H1 (cell line): ENCODE results near the gene TAAR9. TPM values are rescaled to one million over a fixed set of nuclear protein-coding genes. Genes with fewer than 3 reads are reported as not detected.

ENCODE experiments used
- CHD7 ChIP-seq: fragments of 300-600 bp; sonication (generic); IDR thresholded peaks from 2 replicates; pipeline ENCODE4 v1.7.1; 2012; ENCODE audit warnings: low read length, moderate library complexity, mild to moderate bottlenecking, inconsistent platforms; ENCODE audit not compliant: insufficient replicate concordance
- FOSL1 ChIP-seq: IDR thresholded peaks from 2 replicates; pipeline ENCODE4 v1.6.1; 2011; ENCODE audit warnings: mild to moderate bottlenecking, low read depth, low read length, moderate library complexity; ENCODE audit not compliant: insufficient read depth
- HDAC2 ChIP-seq, 2 experiments: fragments of 300-600 bp in 1 of 2; sonication (generic) in 1 of 2; IDR thresholded peaks; 2 replicates each; pipeline ENCODE4 v1.6.1; 2011 to 2012; ENCODE audit warnings: low read depth in 2 of 2, low read length in 2 of 2, mild to moderate bottlenecking in 2 of 2, moderate library complexity in 2 of 2, borderline replicate concordance in 1 of 2, inconsistent platforms in 1 of 2
- JUND ChIP-seq: IDR thresholded peaks from 2 replicates; pipeline ENCODE4 v1.6.1; 2011; ENCODE audit warnings: mild to moderate bottlenecking, improper control_type of control experiment, low read length
- KDM1A ChIP-seq: fragments of 200-600, 300-600 bp; sonication (generic); IDR thresholded peaks from 2 replicates; pipeline ENCODE4 v1.7.1; 2016; ENCODE audit warnings: mild to moderate bottlenecking, low read length, borderline replicate concordance
- SP4 ChIP-seq: IDR thresholded peaks from 2 replicates; pipeline ENCODE4 v1.6.1; 2012; ENCODE audit warnings: low read length, inconsistent platforms
- polyA plus RNA-seq, 7 experiments: library from polyadenylated mRNA; depleted of rRNA in 3 of 7; stranded (reverse) in 5 of 7; unstranded in 2 of 7; fragments of >200 nt in 5 of 7; fragments of 200-250 nt in 2 of 7; gene quantifications; 1 replicate in 5 of 7; 2 replicates in 1 of 7; 4 replicates in 1 of 7; pipeline versions ENCODE4 v1.2.1 to v1.2.3, GENCODE V29; 2011 to 2013; ENCODE audit warnings: missing spikeins in 2 of 7, mixed read lengths in 2 of 7
- total RNA-seq: library from RNA; stranded (reverse); fragmentation: NEBNext Ultra II Directional; extraction: Animal tissue kit (Norgen Biotek cat#: 25700); gene quantifications from 2 replicates; pipeline ENCODE4 v1.2.1, GENCODE V29; 2021

Gene TAAR9
- total and polyA plus RNA-seq, 2 of the 8 experiments (the other 6 are each of a cell fraction or from before 2014, with no cell fraction given), result not detected

GRCh38 chr6:132489376-132489775, 48.7 kb upstream of the TAAR9 start (continued):
- TF ChIP-seq CHD7 (no peak), FOSL1 (no peak), HDAC2 (IDR thresholded peaks at IDR 0.05; ENCODE audit: borderline replicate concordance in 1 of 2, low read depth in 2 of 2, low read length in 2 of 2) (no peak), JUND (no peak), SP4 (no peak), KDM1A (no peak)
